Spleen (tissue), 7 donors: Measurements from ENCODE around the gene SP4.

Experiments
- CTCF ChIP-seq, 11 experiments: fragments of 200-600 bp in 7 of 11; fragments of 450-650 bp in 4 of 11; sonication (generic) in 4 of 11; IDR thresholded peaks in 8 of 11; conservative IDR thresholded peaks in 3 of 11; 1 replicate in 7 of 11; 2 replicates in 4 of 11; pipeline versions ENCODE4 v1.4.0 to v1.8.0; 2016 to 2021; ENCODE audit warnings: antibody characterized with exemption in 11 of 11, inconsistent platforms in 4 of 11, mild to moderate bottlenecking in 1 of 11
- POLR2A ChIP-seq, 3 donors: fragments of 450-650 bp; IDR thresholded peaks; one replicate each; pipeline ENCODE4 v1.5.1; 2017; ENCODE audit warnings: antibody characterized with exemption in 3 of 3, mild to moderate bottlenecking in 1 of 3
- POLR2AphosphoS5 ChIP-seq, 3 donors: sonication (generic); formaldehyde crosslinking; IDR thresholded peaks; one replicate each; pipeline ENCODE4 v1.5.1; 2017; ENCODE audit warnings: antibody characterized with exemption in 3 of 3
- donor health status: DM: no; HTN: no; CAD: no; lungs with moderate emphysema.
- donor health status: DM: no; HTN: no; CAD: no.
- donor health status: DM: no; HTN: no; CAD: no.

GRCh38 chr7:21547501-21547900 is 119.6 kb downstream of the SP4 start:
- TF ChIP-seq CTCF (IDR thresholded peaks at IDR 0.05 in 8 of 11, conservative IDR thresholded peaks at IDR 0.05 in 3 of 11) (no peak), POLR2A (IDR thresholded peaks at IDR 0.05) (no peak), POLR2AphosphoS5 (IDR thresholded peaks at IDR 0.05) (no peak)
